Suprapubic skin (tissue), 4 donors: Measurements from ENCODE around the gene COX4I1.

Source experiments
- CTCF ChIP-seq, 2 donors: fragments of 200-600 bp in 1 of 2; fragments of 450-650 bp in 1 of 2; sonication (generic) in 1 of 2; IDR thresholded peaks; one replicate each; pipeline ENCODE4 v1.5.1; 2016 to 2019; ENCODE audit warnings: antibody characterized with exemption in 2 of 2, mild to moderate bottlenecking in 1 of 2, moderate library complexity in 1 of 2
- POLR2A ChIP-seq, 2 donors: fragments of 450-650 bp; IDR thresholded peaks; one replicate each; pipeline ENCODE4 v1.6.1; 2017; ENCODE audit warnings: antibody characterized with exemption in 2 of 2, mild to moderate bottlenecking in 2 of 2, moderate library complexity in 2 of 2
- POLR2AphosphoS5 ChIP-seq, 3 donors: sonication (generic); formaldehyde crosslinking; IDR thresholded peaks; one replicate each; pipeline ENCODE4 v1.6.1; 2017; ENCODE audit warnings: antibody characterized with exemption in 3 of 3

- TF ChIP-seq POLR2A (IDR thresholded peaks at IDR 0.05) (no peak), POLR2AphosphoS5 (IDR thresholded peaks at IDR 0.05) (no peak), CTCF (IDR thresholded peaks at IDR 0.05) (no peak)
Measured at GRCh38 chr16:85832570-85833218, 33.2 kb downstream of the COX4I1 start.
